ENCODE results near the gene CCP110.

- TF ChIP-seq POLR2A (IDR thresholded peaks at IDR 0.05; ENCODE audit: low read depth, low read length) (no peak), TAF1 (IDR thresholded peaks at IDR 0.05; ENCODE audit: low read depth, low read length) (no peak), POLR2AphosphoS5 (IDR thresholded peaks at IDR 0.05; ENCODE audit: low read depth, low read length) (no peak), SPI1 (IDR thresholded peaks at IDR 0.05; ENCODE audit: low read depth, low read length) (peak; percentile 54), POU2F2 (IDR thresholded peaks at IDR 0.05; ENCODE audit: low read depth, low read length) (no peak), PAX5 (IDR thresholded peaks at IDR 0.05; ENCODE audit: insufficient read depth, low read length, severe bottlenecking) (no peak)
Measured at GRCh38 chr16:19513377-19514053, 10.2 kb upstream of the CCP110 start.
